Measurements from ENCODE around the gene PTH2R. TPM values are rescaled to one million over a fixed set of nuclear protein-coding genes. Genes with fewer than 3 reads are reported as not detected.

The PTH2R gene
- total and polyA plus RNA-seq, 9 of the 15 experiments (the other 6 are each of a cell fraction or from before 2014, with no cell fraction given) = 2.7 to 8.8 (median 4.2) TPM

GRCh38 chr2:208541989-208542464 is 135.4 kb downstream of the PTH2R start (continued):
- TF ChIP-seq ATF3 (IDR thresholded peaks at IDR 0.05) = 0 out of 2 replicates have a peak, but pooled peaks have one; percentile 27
- TF ChIP-seq ATF3 (CRISPR knock-in tag; conservative IDR thresholded peaks at IDR 0.05) = no peak
- peak; percentile 93 for TF ChIP-seq EP300 (IDR thresholded peaks at IDR 0.05; ENCODE audit: low read length)
- 0 out of 2 replicates have a peak, but pooled peaks have one; percentile 19 for TF ChIP-seq MEF2D (tag; conservative IDR thresholded peaks at IDR 0.05; ENCODE audit: low read depth)
- TF ChIP-seq POLR2A (conservative IDR thresholded peaks at IDR 0.05) = no peak
- no peak for TF ChIP-seq ATF4 (CRISPR knock-in tag; IDR thresholded peaks at IDR 0.05)
- peak; percentile 70; the same call in 1 of the 2 replicates for TF ChIP-seq NCOA1 (IDR thresholded peaks at IDR 0.05; ENCODE audit: low read depth)
- TF ChIP-seq TRIM24 (IDR thresholded peaks at IDR 0.05) = peak; percentile 87 to 90
- TF ChIP-seq CBX8 (IDR thresholded peaks at IDR 0.05; ENCODE audit: borderline replicate concordance, extremely low read depth, low read depth, low read length, poor library complexity, severe bottlenecking) = no peak
- TF ChIP-seq KLF16 (IDR thresholded peaks at IDR 0.05) = peak; percentile 90
- no peak for TF ChIP-seq ERF (CRISPR knock-in tag; IDR thresholded peaks at IDR 0.05)
- TF ChIP-seq EP400 (IDR thresholded peaks at IDR 0.05) = peak; percentile 54
- TF ChIP-seq CEBPB (tag; IDR thresholded peaks at IDR 0.05) = peak; percentile 93
- TF ChIP-seq STAG1 (CRISPR knock-in tag; IDR thresholded peaks at IDR 0.05; ENCODE audit: borderline replicate concordance) = no peak
- no peak for TF ChIP-seq ZNF668 (CRISPR knock-in tag; IDR thresholded peaks at IDR 0.05)
- TF ChIP-seq MEF2A (IDR thresholded peaks at IDR 0.05; ENCODE audit: control insufficient read depth, low read depth, low read length) = peak; percentile 92
- peak; percentile 79 for TF ChIP-seq SMARCA4 (IDR thresholded peaks at IDR 0.05)
- peak; percentile 64 for TF ChIP-seq LEF1 (IDR thresholded peaks at IDR 0.05)
- TF ChIP-seq CEBPG (CRISPR knock-in tag; IDR thresholded peaks at IDR 0.05) = peak; percentile 65; the same call in 1 of the 2 replicates
- peak in 1 of 2 experiments; percentile 74; a peak in 2 of 4 replicates for TF ChIP-seq CEBPG (tag; conservative IDR thresholded peaks at IDR 0.05 in 1 of 2, IDR thresholded peaks at IDR 0.05 in 1 of 2)
- TF ChIP-seq RBBP5 (IDR thresholded peaks at IDR 0.05; ENCODE audit: borderline replicate concordance, insufficient read depth, low read length, poor library complexity, severe bottlenecking) = peak; percentile 37
- no peak for TF ChIP-seq SIX5 (IDR thresholded peaks at IDR 0.05; ENCODE audit: borderline replicate concordance in 1 of 2, insufficient read depth in 1 of 2, low read depth in 1 of 2, low read length in 2 of 2)
- peak; percentile 19 for TF ChIP-seq BRD9 (IDR thresholded peaks at IDR 0.05; ENCODE audit: low read depth, partially characterized antibody)
- TF ChIP-seq, protein P1, sequence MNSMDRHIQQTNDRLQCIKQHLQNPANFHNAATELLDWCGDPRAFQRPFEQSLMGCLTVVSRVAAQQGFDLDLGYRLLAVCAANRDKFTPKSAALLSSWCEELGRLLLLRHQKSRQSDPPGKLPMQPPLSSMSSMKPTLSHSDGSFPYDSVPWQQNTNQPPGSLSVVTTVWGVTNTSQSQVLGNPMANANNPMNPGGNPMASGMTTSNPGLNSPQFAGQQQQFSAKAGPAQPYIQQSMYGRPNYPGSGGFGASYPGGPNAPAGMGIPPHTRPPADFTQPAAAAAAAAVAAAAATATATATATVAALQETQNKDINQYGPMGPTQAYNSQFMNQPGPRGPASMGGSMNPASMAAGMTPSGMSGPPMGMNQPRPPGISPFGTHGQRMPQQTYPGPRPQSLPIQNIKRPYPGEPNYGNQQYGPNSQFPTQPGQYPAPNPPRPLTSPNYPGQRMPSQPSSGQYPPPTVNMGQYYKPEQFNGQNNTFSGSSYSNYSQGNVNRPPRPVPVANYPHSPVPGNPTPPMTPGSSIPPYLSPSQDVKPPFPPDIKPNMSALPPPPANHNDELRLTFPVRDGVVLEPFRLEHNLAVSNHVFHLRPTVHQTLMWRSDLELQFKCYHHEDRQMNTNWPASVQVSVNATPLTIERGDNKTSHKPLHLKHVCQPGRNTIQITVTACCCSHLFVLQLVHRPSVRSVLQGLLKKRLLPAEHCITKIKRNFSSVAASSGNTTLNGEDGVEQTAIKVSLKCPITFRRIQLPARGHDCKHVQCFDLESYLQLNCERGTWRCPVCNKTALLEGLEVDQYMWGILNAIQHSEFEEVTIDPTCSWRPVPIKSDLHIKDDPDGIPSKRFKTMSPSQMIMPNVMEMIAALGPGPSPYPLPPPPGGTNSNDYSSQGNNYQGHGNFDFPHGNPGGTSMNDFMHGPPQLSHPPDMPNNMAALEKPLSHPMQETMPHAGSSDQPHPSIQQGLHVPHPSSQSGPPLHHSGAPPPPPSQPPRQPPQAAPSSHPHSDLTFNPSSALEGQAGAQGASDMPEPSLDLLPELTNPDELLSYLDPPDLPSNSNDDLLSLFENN (IDR thresholded peaks at IDR 0.05; ENCODE audit: low read depth in 2 of 2, low read length in 2 of 2) = peak in 1 of 2 experiments; percentile 67; a peak in 1 of 4 replicates
- peak; percentile 95 for TF ChIP-seq CBFA2T3 (IDR thresholded peaks at IDR 0.05)
- no peak for TF ChIP-seq NCOA4 (IDR thresholded peaks at IDR 0.05; ENCODE audit: partially characterized antibody)
